Nephron (organoid): ENCODE results near the gene NAA16.

Experiments used
- H3K27ac Mint-ChIP-seq, 3 experiments: 2 replicates each; pipeline ENCODE4 v1.8.0; 2020; ENCODE audit warnings: mixed read lengths in 3 of 3, mild to moderate bottlenecking in 2 of 3, moderate library complexity in 1 of 3
- H3K27me3 Mint-ChIP-seq: 2 replicates; pipeline ENCODE4 v1.8.0; 2021; ENCODE audit warnings: low read depth, mild to moderate bottlenecking, moderate library complexity, mixed read lengths
- H3K36me3 Mint-ChIP-seq: 2 replicates; pipeline ENCODE4 v1.8.0; 2020; ENCODE audit warnings: low read depth, mixed read lengths
- H3K4me1 Mint-ChIP-seq: 2 replicates; pipeline ENCODE4 v1.8.0; 2020; ENCODE audit warnings: mixed read lengths
- H3K4me3 Mint-ChIP-seq, 3 experiments: 2 replicates each; pipeline ENCODE4 v1.8.0; 2020; ENCODE audit warnings: mild to moderate bottlenecking in 3 of 3, mixed read lengths in 3 of 3, moderate library complexity in 2 of 3
- H3K9me3 Mint-ChIP-seq: 2 replicates; pipeline ENCODE4 v1.8.0; 2020; ENCODE audit warnings: mixed read lengths
- CTCF ChIP-seq, 3 experiments: fragments of 200-600 bp; sonication (generic); IDR thresholded peaks; one replicate each; pipeline ENCODE4 v1.5.0; 2021; ENCODE audit warnings: antibody characterized with exemption in 3 of 3; ENCODE audit not compliant: unreplicated experiment in 3 of 3

NAA16 gene

DNA sequence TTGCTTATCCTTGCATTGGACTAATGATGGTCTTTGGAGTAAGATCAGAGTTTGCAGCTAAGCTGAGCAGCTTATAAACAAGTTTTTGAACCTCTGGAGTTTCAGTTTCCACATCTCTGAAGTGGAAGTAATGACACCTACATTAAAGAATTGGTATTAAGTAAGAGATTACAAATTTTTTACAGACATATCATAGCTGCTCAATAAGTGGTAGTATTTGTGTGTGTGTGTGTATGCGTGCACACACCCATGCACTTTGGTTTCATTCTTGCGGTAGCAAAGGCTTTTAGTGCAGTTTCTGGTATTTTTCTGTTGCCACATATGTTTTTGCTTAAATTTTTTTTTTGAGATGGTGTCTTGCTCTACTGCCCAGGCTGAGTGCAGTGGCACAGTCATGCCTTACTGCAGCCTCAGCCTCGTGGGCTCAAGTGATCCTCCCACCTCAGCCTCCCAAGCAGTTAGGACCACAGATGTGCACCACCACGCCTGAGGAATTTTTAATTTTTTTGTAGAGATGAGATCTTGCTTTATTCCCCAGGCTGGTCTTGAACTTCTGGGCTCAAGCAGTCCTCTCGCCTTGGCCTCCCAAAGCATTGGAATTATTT, 4.5 kb downstream of the NAA16 start:
- H3K4me3 Mint-ChIP-seq = no peak overlapping the region
- H3K27me3 Mint-ChIP-seq = no peaks in the 10 kb centered on the region
- peaks cover 31% of the 10 kb centered on the region for H3K36me3 Mint-ChIP-seq
- H3K27ac Mint-ChIP-seq = peak overlapping the region in 1 of 3 experiments; percentile 46
- H3K4me1 Mint-ChIP-seq = peaks cover 23% of the 10 kb centered on the region
- no peaks in the 10 kb centered on the region for H3K9me3 Mint-ChIP-seq
- TF ChIP-seq CTCF (IDR thresholded peaks at IDR 0.05; ENCODE audit: unreplicated experiment in 3 of 3) = no peak

DNA sequence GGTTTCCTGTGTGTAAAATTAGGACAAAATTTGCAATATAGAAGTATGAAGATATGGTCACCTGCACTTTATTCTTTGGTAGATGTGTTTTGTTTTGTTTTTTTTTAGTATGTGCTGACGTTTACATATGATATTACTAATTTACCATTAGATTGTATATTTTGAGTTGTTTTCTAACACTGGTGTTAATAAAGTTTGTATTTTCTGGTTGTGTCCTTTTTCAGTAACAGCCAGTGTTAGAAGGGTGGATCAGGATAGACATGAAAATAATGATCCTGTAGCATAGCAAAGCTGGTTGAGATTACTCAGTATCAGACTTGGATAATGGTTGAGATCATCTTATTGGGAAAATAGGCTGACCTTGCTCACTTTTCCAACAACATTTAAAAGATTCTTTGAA, 6.2 kb downstream of the NAA16 start:
- Mint-ChIP-seq H3K27me3 (no peaks in the 10 kb centered on the region), H3K9me3 (no peaks in the 10 kb centered on the region)

GRCh38 chr13:41325752-41326151, 14.7 kb downstream of the NAA16 start:
- Mint-ChIP-seq H3K4me3 (no peak overlapping the region), H3K27me3 (no peaks in the 10 kb centered on the region), H3K27ac (no peak overlapping the region), H3K36me3 (peaks cover 67% of the 10 kb centered on the region), H3K4me1 (peaks cover 13% of the 10 kb centered on the region), H3K9me3 (no peaks in the 10 kb centered on the region)
- TF ChIP-seq CTCF (IDR thresholded peaks at IDR 0.05; ENCODE audit: unreplicated experiment in 3 of 3) = no peak

More for the DNA sequence above, 6.2 kb downstream of the NAA16 start:
- peaks cover 44% of the 10 kb centered on the region for H3K36me3 Mint-ChIP-seq
- H3K27ac Mint-ChIP-seq = no peak overlapping the region
- peaks cover 23% of the 10 kb centered on the region for H3K4me1 Mint-ChIP-seq
- TF ChIP-seq CTCF (IDR thresholded peaks at IDR 0.05; ENCODE audit: unreplicated experiment in 3 of 3) = no peak
- no peak overlapping the region for H3K4me3 Mint-ChIP-seq

DNA sequence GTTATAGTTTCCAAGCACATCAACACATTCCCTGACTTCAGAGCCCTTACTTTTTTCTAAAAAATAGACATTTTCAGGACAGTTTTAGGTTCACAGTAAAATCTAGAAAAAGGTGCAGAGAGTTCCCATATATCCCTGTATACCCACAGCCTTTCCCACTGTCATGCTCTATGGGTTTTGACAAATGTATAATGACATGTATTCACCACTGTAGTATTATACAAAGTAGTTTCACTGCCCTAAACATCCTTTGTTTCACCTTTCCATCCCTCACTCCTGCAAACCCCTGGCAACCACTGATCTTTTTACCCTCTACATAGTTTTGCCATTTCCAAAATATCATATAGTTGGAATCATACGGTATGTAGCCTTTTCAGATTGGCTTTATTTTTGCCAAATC, 15.6 kb downstream of the NAA16 start:
- Mint-ChIP-seq H3K4me1 (peaks cover 13% of the 10 kb centered on the region), H3K27ac (peak overlapping the region in 1 of 3 experiments; percentile 68), H3K27me3 (no peaks in the 10 kb centered on the region), H3K36me3 (peaks cover 66% of the 10 kb centered on the region), H3K4me3 (no peak overlapping the region), H3K9me3 (no peaks in the 10 kb centered on the region)
- no peak for TF ChIP-seq CTCF (IDR thresholded peaks at IDR 0.05; ENCODE audit: unreplicated experiment in 3 of 3)

GRCh38 chr13:41327994-41328790, 17.1 kb downstream of the NAA16 start:
- Mint-ChIP-seq H3K36me3 (peaks cover 58% of the 10 kb centered on the region), H3K27me3 (no peaks in the 10 kb centered on the region), H3K27ac (peak overlapping the region in 2 of 3 experiments; percentile 39 to 47), H3K4me3 (no peak overlapping the region), H3K9me3 (no peaks in the 10 kb centered on the region), H3K4me1 (peaks cover 24% of the 10 kb centered on the region)
- no peak for TF ChIP-seq CTCF (IDR thresholded peaks at IDR 0.05; ENCODE audit: unreplicated experiment in 3 of 3)
